A673 (cell line): ENCODE measurements around the gene C12orf56.
"Not testable (repeated sequence)": the region's sequence is repeated elsewhere in the genome, so short reads cannot be mapped to it uniquely, and the experiment has no call there.

Source experiments
- EZH2 ChIP-seq: fragments of 200-600 bp; sonication (generic); IDR thresholded peaks from 2 replicates; pipeline ENCODE4 v1.6.1; 2017; ENCODE audit warnings: borderline replicate concordance, low read depth, mild to moderate bottlenecking, mixed read lengths, antibody characterized with exemption, low read length; ENCODE audit not compliant: poor library complexity, severe bottlenecking
- TF ChIP-seq, protein P1 (sequence below): fragments of 300-800, 200-600 bp; sonication (generic); conservative IDR thresholded peaks from 2 replicates; pipeline ENCODE4 v1.5.1; 2017; ENCODE audit warnings: low read depth, mild to moderate bottlenecking, antibody characterized with exemption, low read length, moderate library complexity, mixed read lengths

DNA sequence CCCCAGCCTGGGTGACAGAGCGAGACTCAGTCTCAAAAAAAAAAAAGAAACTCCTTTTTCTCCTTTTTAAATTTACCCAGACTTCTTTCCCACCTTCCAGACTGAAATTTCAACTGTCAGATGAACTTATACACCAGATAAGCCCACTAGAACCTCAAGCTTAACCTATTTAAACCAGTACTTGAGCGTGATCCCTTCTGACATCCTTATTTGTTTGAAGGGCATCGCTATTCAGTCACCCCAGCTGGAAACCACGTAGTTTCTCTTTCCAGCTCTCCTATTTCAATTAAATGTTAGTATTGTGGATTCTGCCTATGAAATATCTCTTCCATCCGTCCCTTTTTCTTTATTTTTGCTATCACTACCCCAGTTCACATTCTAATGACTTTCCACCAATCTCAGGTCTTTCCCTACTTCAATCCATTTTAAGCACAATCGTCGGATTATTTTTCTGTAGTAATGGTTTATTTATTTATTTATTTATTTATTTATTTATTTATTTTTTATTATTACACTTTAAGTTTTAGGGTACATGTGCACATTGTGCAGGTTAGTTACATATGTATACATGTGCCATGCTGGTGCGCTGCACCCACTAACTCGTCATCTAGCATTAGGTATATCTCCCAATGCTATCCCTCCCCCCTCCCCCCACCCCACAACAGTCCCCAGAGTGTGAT, 61.4 kb downstream of the C12orf56 start:
- TF ChIP-seq, protein P1, sequence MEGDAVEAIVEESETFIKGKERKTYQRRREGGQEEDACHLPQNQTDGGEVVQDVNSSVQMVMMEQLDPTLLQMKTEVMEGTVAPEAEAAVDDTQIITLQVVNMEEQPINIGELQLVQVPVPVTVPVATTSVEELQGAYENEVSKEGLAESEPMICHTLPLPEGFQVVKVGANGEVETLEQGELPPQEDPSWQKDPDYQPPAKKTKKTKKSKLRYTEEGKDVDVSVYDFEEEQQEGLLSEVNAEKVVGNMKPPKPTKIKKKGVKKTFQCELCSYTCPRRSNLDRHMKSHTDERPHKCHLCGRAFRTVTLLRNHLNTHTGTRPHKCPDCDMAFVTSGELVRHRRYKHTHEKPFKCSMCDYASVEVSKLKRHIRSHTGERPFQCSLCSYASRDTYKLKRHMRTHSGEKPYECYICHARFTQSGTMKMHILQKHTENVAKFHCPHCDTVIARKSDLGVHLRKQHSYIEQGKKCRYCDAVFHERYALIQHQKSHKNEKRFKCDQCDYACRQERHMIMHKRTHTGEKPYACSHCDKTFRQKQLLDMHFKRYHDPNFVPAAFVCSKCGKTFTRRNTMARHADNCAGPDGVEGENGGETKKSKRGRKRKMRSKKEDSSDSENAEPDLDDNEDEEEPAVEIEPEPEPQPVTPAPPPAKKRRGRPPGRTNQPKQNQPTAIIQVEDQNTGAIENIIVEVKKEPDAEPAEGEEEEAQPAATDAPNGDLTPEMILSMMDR, result not testable (repeated sequence)
- not testable (repeated sequence) for TF ChIP-seq EZH2
